IPS-18c (cell line): ENCODE results near the gene FAM89A.

Source experiments
- H3K4me3 ChIP-seq: 2 replicates; pipeline ENCODE4 v1.7.0; 2013; ENCODE audit warnings: low read depth, mild to moderate bottlenecking, low read length, moderate library complexity; ENCODE audit not compliant: insufficient read depth
- H3K9me3 ChIP-seq: one replicate; pipeline ENCODE4 v1.6.1; 2013; ENCODE audit warnings: mild to moderate bottlenecking, low read length, moderate library complexity; ENCODE audit not compliant: control insufficient read depth, insufficient read depth

The FAM89A gene

GRCh38 chr1:231040019-231040799 lies at the start of gene FAM89A:
TSS of gene FAM89A (minus strand) at chr1:231040254. CDS start at chr1:231040211, 43 bp downstream.
- H3K9me3 ChIP-seq = peaks cover 2% of the 10 kb centered on the region
- peak within 1 kb of the TSS; percentile 70 for H3K4me3 ChIP-seq

DNA sequence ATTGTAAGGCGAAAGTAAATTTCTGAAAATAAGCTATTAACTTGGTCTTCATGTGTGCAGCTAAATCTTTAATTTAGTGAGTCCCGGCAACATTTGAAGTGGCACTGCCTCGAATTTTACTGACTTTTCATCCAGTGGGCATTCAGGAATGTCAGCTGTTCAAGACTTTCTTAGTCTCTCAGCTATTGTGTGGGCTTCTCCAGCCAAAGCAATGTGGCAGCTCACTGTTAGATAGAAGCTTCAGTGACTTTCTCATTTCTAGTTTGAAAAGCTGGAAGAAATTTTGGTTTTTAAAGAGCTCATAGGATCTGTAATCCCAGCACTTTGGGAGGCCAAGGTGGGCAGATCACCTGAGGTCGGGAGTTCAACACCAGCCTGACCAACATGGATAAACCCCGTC lies 44.3 kb upstream of the FAM89A start:
- Histone ChIP-seq H3K9me3 (peaks cover 2% of the 10 kb centered on the region), H3K4me3 (no peak overlapping the region)

GRCh38 chr1:231079163-231079562 lies 39.1 kb upstream of the FAM89A start:
- no peak overlapping the region for H3K4me3 ChIP-seq
- peaks cover 2% of the 10 kb centered on the region for H3K9me3 ChIP-seq

DNA sequence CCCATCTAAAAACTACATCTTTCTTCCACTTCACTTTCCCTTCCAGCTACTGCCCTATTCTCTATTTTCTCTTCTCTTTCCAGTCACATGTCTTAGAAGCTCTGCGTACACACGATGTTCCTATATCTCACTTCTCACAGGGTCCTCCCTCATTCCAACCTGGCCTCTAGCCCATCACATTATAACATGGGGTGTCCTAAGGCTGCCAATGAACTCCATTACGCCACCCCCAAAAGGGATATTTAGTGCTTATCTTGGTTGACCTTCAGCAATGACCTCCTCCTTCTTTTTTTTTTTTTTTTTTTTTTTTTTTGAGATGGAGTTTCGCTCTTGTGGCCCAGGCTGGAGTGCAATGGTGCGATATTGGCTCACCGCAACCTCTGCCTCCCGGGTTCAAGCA lies 38.2 kb upstream of the FAM89A start:
- H3K4me3 ChIP-seq = no peak overlapping the region

GRCh38 chr1:231076802-231077201 lies 36.7 kb upstream of the FAM89A start:
- no peak overlapping the region for H3K4me3 ChIP-seq
- no peaks in the 10 kb centered on the region for H3K9me3 ChIP-seq

More for the DNA sequence above, 38.2 kb upstream of the FAM89A start:
- H3K9me3 ChIP-seq = peaks cover 2% of the 10 kb centered on the region

DNA sequence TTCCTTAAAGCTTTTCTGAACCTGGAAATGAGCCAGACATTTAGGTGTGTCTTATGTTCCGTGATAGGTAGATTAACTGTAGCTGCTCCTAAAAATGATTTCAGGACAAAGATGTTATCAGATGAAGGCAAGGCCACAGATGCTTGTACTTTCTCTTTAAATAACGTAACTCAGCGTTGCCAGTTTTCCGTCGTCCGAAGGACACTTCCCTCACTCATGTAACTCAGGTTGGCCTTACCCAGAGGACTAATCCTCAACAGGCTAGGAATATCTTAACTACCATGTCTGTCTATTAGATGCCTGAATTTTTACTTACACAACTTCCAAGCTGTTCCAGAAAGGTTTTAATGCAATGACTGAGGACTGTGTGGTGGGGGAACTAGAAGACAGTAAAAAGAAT lies 35.4 kb upstream of the FAM89A start:
- no peaks in the 10 kb centered on the region for H3K9me3 ChIP-seq
- H3K4me3 ChIP-seq = no peak overlapping the region

DNA sequence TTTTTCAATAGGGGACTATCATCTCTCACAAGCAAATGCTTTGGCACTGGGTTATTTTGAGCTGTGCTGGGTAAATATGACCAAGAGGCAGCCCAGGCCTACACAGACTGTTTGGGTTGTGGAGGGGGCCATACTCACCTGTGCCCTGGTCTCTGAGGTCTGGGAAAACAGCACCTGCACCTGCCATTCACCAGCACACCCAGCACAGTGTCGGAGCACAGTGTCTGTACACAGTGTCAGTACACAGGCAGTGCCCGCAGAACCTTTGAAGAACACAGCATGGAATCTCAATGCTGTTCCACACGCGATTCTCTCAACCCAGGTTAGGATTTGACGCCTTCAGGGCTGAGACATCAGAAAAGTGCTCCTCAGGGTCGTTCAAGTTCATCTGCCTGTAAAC lies 35.0 kb upstream of the FAM89A start:
- Histone ChIP-seq H3K4me3 (no peak overlapping the region), H3K9me3 (no peaks in the 10 kb centered on the region)

DNA sequence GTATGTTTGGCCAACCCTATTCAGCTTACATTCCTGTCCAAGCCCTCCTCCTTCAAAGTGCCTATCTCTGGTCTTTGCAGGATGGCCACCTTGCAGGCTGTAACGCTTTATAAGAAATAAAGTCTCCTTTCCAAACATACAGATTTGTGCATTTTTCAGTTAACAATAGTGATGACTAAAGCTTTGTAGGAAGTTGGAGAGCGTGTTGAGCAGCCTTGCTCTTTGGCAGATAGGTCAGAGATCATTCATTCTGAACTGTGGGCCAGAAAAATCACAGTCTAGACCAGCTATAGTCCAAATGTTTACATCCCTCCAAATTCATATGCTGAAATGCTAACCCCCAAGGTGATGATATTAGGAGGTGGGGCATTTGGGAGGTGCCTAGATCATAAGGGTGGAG lies 34.0 kb upstream of the FAM89A start:
- no peaks in the 10 kb centered on the region for H3K9me3 ChIP-seq
- no peak overlapping the region for H3K4me3 ChIP-seq

DNA sequence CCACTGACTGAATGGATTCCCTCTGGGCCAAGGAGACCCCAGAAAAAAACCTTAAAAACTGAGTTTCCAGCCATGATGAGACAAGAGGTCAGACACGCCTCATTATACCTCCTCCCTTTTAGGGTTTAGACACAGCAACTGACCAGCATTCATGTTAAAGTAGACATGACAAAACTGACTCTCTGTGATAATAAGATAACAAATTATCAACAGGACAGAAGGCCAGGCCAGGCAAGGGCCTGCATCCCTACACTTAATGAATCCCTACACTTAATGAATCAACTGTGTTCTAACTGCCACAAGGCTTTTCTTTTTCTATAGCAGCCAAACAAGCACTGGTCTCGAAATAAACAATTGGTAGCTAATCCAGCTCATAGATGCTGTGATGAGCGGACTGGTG lies 33.3 kb upstream of the FAM89A start:
- H3K9me3 ChIP-seq = no peaks in the 10 kb centered on the region
- no peak overlapping the region for H3K4me3 ChIP-seq

DNA sequence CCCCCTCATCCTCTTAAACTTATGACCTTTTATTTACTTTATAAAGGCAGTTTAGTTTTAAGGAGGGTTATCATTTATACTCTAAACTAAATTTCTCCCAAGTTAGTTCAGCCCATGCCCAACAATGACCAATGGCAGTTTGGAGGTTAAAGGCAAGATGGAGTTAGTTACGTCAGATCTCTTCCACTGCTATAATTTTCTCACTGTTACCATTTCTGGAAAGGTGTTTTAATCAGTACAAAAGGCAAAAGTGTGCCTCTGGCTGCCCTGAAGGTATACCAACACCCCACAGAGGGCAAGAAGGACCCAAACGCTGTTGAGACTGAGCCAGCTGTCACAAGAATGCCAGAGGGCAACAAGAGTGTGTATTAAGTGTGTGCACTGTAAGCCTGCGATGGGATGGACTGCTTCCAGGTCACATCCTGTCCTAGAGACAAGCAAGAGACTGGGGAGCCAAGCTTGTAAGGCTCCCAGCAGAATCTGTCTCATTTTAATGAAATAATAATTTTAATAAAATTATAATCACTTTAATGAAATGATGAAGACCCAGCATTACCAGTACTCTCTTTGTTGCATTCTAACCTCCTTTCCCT lies 32.5 kb upstream of the FAM89A start:
- H3K4me3 ChIP-seq = no peak overlapping the region
- H3K9me3 ChIP-seq = no peaks in the 10 kb centered on the region

DNA sequence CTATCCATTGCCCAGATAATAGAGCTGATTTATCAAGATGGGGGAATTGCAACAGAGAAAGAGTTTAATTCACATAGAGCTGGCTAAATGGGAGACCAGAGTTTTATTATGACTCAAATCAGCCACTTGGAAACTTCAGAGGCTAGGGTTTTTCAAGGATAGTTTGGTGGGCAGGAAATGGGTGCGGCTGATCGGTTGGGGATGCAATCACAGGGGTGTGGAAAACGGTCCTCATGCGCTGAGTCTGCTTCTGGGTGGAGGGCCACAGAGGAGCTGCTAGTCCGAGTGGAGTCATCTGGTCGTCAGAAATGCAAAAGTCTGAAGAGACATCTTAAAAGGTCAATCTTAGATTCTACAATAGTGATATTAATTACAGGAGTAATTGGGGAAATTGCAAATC lies 32.0 kb upstream of the FAM89A start:
- Histone ChIP-seq H3K4me3 (no peak overlapping the region), H3K9me3 (no peaks in the 10 kb centered on the region)

- Histone ChIP-seq H3K9me3 (no peaks in the 10 kb centered on the region), H3K4me3 (no peak overlapping the region)
These were observed 30.8 kb upstream of the FAM89A start for GRCh38 chr1:231070758-231071444.

DNA sequence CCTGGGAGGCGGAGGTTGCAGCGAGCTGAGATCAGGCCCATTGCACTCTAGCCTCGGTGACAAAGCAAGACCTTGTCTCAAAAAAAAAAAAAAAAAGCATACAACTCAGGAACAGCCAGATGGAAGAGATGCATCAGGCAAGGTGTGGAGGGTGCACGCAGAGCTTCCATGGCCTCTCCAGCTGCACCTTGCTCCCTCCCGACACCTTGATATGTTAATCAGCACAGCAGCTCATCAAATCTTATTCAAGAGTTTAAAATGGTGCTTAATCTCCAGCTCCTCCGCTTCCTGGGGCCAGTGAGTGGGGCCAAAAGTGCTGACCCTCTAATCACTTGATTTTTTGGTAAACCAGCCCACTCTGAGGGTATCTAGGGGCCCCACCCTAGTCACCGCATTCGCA lies 29.3 kb upstream of the FAM89A start:
- H3K4me3 ChIP-seq = no peak overlapping the region
- no peaks in the 10 kb centered on the region for H3K9me3 ChIP-seq

DNA sequence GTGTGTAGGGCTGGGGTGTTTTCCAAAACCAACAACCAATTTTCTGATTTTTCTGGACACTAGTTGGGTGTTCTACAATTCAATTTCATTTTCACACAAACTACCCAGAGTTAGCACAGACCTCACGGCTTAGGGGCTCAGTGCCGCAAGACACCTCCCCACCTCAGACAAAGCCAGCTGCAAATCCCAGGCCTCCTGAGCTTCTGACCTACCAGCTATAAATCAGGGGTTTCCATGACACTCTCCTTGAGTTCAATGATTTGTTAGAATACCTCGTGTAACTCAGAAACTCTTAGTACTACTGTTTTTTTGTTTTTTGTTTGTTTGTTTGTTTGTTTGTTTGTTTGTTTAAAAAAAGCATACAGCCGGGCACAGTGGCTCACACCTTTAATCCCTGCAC lies 28.7 kb upstream of the FAM89A start:
- Histone ChIP-seq H3K4me3 (no peak overlapping the region), H3K9me3 (no peaks in the 10 kb centered on the region)

DNA sequence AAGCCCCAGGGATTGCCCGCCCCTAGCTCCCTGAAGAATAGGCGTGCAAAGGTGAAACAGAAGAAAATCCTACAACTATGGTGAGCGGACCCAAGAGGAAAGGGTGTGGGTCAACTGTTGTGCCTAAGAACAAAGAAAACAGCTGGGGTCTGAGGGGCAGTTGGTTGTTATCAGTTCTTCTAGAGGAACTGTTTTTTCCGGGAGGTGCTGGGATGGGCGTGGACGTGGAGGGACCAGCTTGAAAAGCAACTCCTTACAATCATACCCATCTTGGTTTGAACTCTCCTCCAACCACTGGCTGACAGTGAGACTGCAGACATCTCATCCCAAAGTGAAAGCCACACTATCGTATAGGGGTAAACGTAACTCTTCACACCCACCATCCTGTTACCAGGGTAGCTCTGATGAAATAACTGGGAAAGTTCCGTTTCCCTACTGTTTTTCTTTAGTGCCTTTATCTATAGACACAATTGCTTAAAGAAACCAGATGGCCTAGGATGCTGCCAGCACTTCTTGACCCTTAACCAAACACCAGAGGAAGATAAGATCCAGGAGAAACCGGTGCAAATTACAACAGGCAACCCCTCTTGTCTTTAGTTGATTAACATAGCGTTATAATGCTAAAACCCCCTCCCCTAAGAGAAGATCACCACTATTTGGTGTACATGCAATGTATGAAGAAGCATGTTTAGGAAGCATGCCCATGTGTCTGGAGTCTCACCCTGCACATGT lies 25.6 kb upstream of the FAM89A start:
- H3K4me3 ChIP-seq = no peak overlapping the region
- H3K9me3 ChIP-seq = no peaks in the 10 kb centered on the region

DNA sequence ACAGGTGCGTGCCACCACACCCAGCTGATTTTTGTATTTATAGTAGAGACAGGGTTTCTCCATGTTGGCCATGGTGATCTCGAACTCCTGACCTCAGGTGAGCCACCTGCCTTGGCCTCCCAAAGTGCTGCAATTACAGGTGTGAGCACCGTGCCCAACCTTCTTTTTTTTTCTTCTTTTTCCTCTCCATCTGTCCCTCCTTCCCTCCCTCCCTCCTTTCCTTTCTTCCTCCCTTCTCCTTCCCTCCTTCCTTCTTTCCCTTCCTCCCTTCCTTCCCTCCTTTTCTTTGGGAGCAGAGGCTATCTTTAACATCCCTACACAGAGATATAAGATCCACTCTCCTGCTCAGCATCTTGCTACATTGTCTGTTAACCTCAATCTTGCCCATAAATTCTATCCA lies 24.4 kb upstream of the FAM89A start:
- no peak overlapping the region for H3K4me3 ChIP-seq
- H3K9me3 ChIP-seq = no peaks in the 10 kb centered on the region

GRCh38 chr1:231063331-231063730 lies 23.3 kb upstream of the FAM89A start:
- no peaks in the 10 kb centered on the region for H3K9me3 ChIP-seq
- no peak overlapping the region for H3K4me3 ChIP-seq
